Psoas muscle (tissue), 8 donors: ENCODE results near the gene SP100. TPM values are rescaled to one million over a fixed set of nuclear protein-coding genes. Genes with fewer than 3 reads are reported as not detected.

Source experiments
- ATAC-seq, 4 donors: fragments of 200-7000 bp; cut with Tn5 transposase; one replicate each; pipeline ENCODE4 v1.9.1; 2020; ENCODE audit warnings: moderate library complexity in 3 of 4, mild to moderate bottlenecking in 2 of 4
- DNase-seq, 2 donors: peaks; one replicate each; pipeline ENCODE4 v3.0.0-alpha.2; 2020
- H3K27ac ChIP-seq: fragments of 200-600 bp; one replicate; pipeline ENCODE4 v1.8.0; 2022
- H3K27me3 ChIP-seq, 3 donors: fragments of 200-600 bp in 1 of 3; one replicate each; pipeline versions ENCODE4 v1.6.1 to v1.8.0; 2013 to 2022; ENCODE audit warnings: low read length in 2 of 3, mild to moderate bottlenecking in 2 of 3, moderate library complexity in 1 of 3; ENCODE audit not compliant: insufficient read depth in 3 of 3
- H3K36me3 ChIP-seq, 2 donors: fragments of 200-600 bp in 1 of 2; one replicate each; pipeline versions ENCODE4 v1.6.1 to v1.8.0; 2013 to 2022; ENCODE audit warnings: low read depth in 1 of 2, mild to moderate bottlenecking in 1 of 2, moderate library complexity in 1 of 2; ENCODE audit not compliant: insufficient read depth in 1 of 2
- H3K4me1 ChIP-seq: fragments of 200-600 bp; one replicate; pipeline ENCODE4 v1.8.0; 2022
- H3K4me3 ChIP-seq: fragments of 200-600 bp; one replicate; pipeline ENCODE4 v1.8.0; 2022; ENCODE audit warnings: mild to moderate bottlenecking
- H3K9me3 ChIP-seq: fragments of 200-600 bp; one replicate; pipeline ENCODE4 v1.8.0; 2022
- WGBS, 3 donors: extraction: QIAGEN DNeasy Blood & Tissue Kit; methylation state at CpG; one replicate each; pipeline versions ENCODE4 v1.1.6 to v1.1.7; 2013; 5-methylcytosine and 5-hydroxymethylcytosine counted together
- intact Hi-C, 2 donors: fragments of 100-400 bp; cut with DNase I; formaldehyde crosslinking; loops; one replicate each; pipeline versions ENCODE4 v1.11.0 to v1.14.2; 2022
- polyA plus RNA-seq, 3 donors: library from polyadenylated mRNA; stranded (reverse); fragments of 200-250 nt; gene quantifications; one replicate each; pipeline ENCODE4 v1.2.3, GENCODE V29; 2013
- total RNA-seq, 4 donors: library from RNA; stranded (reverse); fragmentation: NEBNext Ultra II Directional in 2 of 4; extraction: Animal tissue kit (Norgen Biotek cat#: 25700) in 2 of 4; gene quantifications; one replicate each; pipeline versions ENCODE4 v1.2.1 to v1.2.4, GENCODE V29; 2021 to 2023
- TF ChIP-seq, protein P1 (sequence below): fragments of 200-600 bp; IDR thresholded peaks from one replicate; pipeline ENCODE4 v1.8.0; 2022; ENCODE audit warnings: antibody characterized with exemption
- donor health status: healthy with polysubstance abuse.
- donor health status: DM: no; HTN: no; CAD: no; lungs with moderate emphysema.
- donor health status: Bipolar disorder and iron deficiency.
- donor health status: healthy.
- donor health status: DM: yes; HTN: yes; CAD: no.
- donor health status: DM: no; HTN: no; CAD: no.
- donor health status: DM: no; HTN: no; CAD: no.
- donor health status: DM: yes; HTN: yes; CAD: no.

The SP100 gene
- total and polyA plus RNA-seq, 7 donors, result 6.5 to 28.0 (median 13.5) TPM

- Histone ChIP-seq H3K9me3 (no peaks in the 10 kb centered on the region), H3K4me1 (no peaks in the 10 kb centered on the region), H3K36me3 (no peaks in the 10 kb centered on the region), H3K27me3 (no peaks in the 10 kb centered on the region), H3K4me3 (no peak overlapping the region), H3K27ac (no peak overlapping the region)
- TF ChIP-seq, protein P1, sequence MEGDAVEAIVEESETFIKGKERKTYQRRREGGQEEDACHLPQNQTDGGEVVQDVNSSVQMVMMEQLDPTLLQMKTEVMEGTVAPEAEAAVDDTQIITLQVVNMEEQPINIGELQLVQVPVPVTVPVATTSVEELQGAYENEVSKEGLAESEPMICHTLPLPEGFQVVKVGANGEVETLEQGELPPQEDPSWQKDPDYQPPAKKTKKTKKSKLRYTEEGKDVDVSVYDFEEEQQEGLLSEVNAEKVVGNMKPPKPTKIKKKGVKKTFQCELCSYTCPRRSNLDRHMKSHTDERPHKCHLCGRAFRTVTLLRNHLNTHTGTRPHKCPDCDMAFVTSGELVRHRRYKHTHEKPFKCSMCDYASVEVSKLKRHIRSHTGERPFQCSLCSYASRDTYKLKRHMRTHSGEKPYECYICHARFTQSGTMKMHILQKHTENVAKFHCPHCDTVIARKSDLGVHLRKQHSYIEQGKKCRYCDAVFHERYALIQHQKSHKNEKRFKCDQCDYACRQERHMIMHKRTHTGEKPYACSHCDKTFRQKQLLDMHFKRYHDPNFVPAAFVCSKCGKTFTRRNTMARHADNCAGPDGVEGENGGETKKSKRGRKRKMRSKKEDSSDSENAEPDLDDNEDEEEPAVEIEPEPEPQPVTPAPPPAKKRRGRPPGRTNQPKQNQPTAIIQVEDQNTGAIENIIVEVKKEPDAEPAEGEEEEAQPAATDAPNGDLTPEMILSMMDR, result no peak
- intact Hi-C loops, result no loop called here
- WGBS, 3 donors, result 81 to 90% (median 88%) methylated on average over 1 of the region's 1 CpG
- no peak for DNase-seq
- ATAC-seq, result no peak
These were observed 155.0 kb downstream of the SP100 start for GRCh38 chr2:230570987-230571386.

DNA sequence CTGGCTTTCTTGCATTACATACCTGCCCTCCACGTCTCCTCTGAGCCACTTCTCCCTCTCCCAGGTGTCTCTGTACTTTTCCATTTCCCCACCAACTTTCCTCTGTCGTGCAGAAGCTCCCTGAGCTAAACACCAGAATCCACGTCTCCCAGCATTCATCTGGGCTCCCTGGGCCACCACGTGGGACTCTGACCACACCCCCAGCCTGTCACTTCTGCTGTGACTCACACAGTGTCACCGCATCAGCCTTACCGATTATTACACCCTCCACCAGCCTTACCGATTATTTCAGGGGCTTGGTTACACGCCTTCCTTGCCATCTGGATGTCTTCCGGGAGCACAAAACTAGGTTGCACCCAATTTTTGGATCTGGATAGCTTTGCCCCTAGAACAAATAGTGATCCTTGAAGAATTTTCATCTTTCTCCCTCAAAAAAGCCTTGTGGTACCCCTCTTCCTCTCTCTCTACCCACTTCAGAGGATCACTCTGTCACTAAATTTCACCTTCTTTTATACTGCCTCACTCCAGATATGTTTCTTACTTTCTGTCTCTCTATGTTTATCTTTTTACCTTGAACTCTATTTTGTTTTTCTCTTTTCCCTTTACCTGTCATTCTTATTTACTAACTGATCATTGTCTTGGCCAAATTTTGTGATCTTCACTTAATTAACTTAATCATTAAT, 159.8 kb downstream of the SP100 start:
- peaks cover 0 to 5% (median 3%) of the 10 kb centered on the region in 3 donors for H3K27me3 ChIP-seq
- H3K9me3 ChIP-seq, result no peaks in the 10 kb centered on the region
- ATAC-seq (no peak), DNase-seq (no peak)
- no peaks in the 10 kb centered on the region for H3K36me3 ChIP-seq
- 64 to 70% (median 68%) methylated on average over 9 of the region's 9 CpGs for WGBS, 3 donors
- no peak overlapping the region for H3K4me3 ChIP-seq
- TF ChIP-seq, protein P1, result no peak
- intact Hi-C loops, result no loop called here
- H3K4me1 ChIP-seq, result no peaks in the 10 kb centered on the region
- no peak overlapping the region for H3K27ac ChIP-seq

DNA sequence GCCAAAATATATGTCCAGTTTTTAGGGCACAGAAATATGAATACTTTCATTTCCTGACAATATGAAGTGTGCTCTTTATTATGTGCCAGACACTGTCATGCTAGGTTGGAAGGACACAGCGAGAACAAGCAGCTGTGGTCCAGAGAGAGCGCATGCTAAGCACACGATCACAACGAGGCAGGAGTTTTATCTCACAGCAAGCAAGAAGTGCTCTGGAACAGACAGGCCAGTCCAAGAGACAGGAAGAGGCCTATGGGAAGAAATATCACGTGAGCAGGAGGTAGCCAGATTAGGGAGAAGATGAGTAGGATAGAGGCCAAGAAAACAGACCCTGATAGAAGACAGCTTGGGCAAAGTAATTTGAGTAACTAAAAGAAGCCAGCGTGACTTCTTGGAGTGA, 161.1 kb downstream of the SP100 start:
- no peaks in the 10 kb centered on the region for H3K9me3 ChIP-seq
- DNase-seq, result no peak
- TF ChIP-seq, protein P1, result no peak
- peaks cover 0 to 7% (median 3%) of the 10 kb centered on the region in 3 donors for H3K27me3 ChIP-seq
- no peaks in the 10 kb centered on the region for H3K4me1 ChIP-seq
- intact Hi-C loops, result no loop called here
- no peak for ATAC-seq
- no peak overlapping the region for H3K27ac ChIP-seq
- 62 to 64% (median 64%) methylated on average over 6 of the region's 6 CpGs for WGBS, 3 donors
- H3K36me3 ChIP-seq, result no peaks in the 10 kb centered on the region
- no peak overlapping the region for H3K4me3 ChIP-seq

GRCh38 chr2:230578106-230578505, 162.1 kb downstream of the SP100 start:
- WGBS, 3 donors, result 29 to 49% (median 38%) methylated on average over 2 of the region's 2 CpGs
- H3K27ac ChIP-seq, result no peak overlapping the region
- H3K27me3 ChIP-seq, result peaks cover 0 to 9% (median 3%) of the 10 kb centered on the region in 3 donors
- no peaks in the 10 kb centered on the region for H3K9me3 ChIP-seq
- DNase-seq (no peak), ATAC-seq (no peak)
- no peaks in the 10 kb centered on the region for H3K4me1 ChIP-seq
- intact Hi-C loops, result no loop called here
- no peaks in the 10 kb centered on the region for H3K36me3 ChIP-seq
- H3K4me3 ChIP-seq, result no peak overlapping the region
- TF ChIP-seq, protein P1, result no peak

DNA sequence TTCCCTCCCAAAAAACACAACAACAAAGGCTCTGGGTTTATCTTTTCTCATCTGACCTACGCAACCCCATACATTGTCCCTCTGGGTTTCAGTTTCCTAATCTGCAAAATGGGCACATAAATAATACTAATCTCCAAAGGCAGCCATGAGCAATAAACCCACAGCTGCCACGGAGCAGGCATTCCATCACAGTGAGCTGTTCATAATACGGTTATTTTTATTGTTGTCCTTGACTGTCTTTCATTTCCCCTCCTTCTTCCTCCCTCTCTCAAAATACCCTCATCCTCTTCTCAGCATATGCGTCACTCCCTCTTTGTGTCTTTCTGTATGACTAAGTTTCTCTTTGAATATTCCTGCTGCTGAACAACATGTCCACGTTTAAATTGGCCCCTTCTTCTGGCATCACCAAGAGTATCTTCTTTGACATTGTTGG, 166.9 kb downstream of the SP100 start:
- ATAC-seq (no peak), DNase-seq (no peak)
- TF ChIP-seq, protein P1, result no peak
- Histone ChIP-seq H3K27ac (no peak overlapping the region), H3K36me3 (no peaks in the 10 kb centered on the region), H3K9me3 (no peaks in the 10 kb centered on the region), H3K4me3 (no peak overlapping the region), H3K4me1 (no peaks in the 10 kb centered on the region), H3K27me3 (peaks cover 0 to 9% (median 3%) of the 10 kb centered on the region in 3 donors)
- WGBS, 3 donors, result 68 to 73% (median 69%) methylated on average over 5 of the region's 5 CpGs
- intact Hi-C loops, result no loop called here
